ENCODE data around the gene LDB2.

Gene LDB2

DNA sequence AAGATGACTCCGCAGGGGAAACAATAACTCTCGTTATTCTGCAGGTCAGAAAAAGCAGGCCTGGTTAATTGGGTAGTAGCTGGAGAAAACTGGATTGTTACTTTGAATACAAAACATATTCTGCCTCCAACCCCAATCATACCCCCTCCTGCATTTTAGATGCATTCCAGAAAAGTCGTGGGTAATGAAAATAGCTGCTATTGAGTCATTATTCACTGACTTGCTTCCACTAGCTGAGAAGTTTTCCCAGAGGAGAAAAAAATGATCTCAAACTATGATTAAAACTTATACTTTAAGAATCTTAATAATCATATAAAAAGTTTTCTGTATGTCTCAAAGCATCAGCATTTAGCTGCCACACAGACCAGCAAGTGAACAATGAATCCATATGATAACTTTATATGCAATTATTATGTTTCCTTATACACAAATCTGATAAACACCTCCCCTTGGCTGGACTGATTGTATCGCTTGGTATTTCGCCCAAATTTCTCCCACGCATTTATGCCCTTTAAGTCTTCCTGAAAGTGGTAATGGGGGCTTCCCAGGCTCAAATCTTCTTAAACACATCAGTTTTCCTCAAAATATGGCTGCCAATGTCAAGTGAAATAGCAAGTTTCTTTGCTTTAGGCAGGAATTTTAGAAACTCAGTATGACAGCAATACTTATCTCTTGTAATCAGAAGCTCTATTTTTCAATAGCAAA is 181.0 kb downstream of the LDB2 start:
- no peak for DNase-seq

GRCh38 chr4:16715482-16715881 is 183.0 kb downstream of the LDB2 start:
- DNase-seq: no peak

DNA sequence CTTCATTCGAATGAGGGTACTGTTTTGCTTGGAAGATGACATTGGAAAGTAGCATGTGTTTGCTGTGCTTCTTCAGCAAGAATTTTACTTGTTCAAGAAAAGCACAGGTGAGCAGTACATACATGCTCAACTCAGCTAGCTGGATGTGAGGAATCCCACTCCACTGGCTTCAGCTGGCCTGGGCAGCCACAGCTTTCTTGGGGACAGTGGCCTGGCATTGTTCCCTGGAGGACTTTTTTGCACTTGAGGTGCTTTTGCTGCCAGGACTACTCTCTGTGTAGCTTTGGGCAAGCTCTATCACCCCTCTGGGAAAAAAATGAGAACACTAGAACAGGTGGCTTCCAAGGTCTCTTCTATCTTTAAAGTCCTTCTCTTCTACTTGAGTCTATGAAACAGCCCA is 184.3 kb downstream of the LDB2 start:
- no peak for DNase-seq

DNA sequence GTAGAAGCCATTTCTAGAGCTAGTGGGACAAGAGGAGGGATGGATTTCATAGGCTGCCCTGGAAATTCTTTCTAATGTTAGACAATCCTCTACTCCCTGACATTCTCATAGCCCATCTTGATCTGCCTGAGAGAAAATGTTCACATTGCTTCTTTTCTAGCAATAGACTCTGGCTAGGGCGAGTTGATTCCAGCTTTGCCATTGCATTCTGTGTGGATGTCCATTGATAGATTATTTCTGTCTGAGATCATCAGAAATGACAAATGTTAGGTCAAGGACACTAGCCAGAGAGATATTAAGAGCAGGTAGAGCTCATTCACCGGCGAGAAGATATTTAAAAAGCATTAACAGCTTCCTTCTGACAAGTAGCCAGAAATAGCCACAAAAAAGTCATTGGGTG is 184.7 kb downstream of the LDB2 start:
- no peak for DNase-seq

- no peak for DNase-seq
Measured at GRCh38 chr4:16713271-16713670, 185.2 kb downstream of the LDB2 start.

GRCh38 chr4:16710198-16710597 is 188.2 kb downstream of the LDB2 start:
- no peak for DNase-seq

- DNase-seq: no peak
Measured at GRCh38 chr4:16707874-16708273, 190.6 kb downstream of the LDB2 start.

DNA sequence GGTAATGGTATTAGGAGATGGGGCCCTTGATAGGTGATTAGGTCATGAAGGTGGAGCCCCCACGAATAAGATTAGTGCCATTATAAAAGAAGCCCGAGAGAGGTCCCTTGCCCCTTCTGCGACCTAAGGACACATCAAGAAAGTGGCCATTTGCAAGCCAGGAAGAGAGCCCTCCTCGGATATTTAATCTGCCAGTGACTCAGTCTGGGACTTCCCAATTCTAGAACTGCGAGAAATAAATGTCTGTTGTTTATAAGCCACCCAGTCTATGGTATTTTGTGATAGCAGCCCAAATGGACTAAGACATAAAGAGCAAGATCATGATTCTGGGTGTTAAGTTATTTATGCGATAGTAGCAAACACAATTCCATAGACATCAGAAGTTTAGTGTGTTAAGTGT is 192.2 kb downstream of the LDB2 start:
- no peak for DNase-seq

GRCh38 chr4:16705341-16705740 is 193.1 kb downstream of the LDB2 start:
- no peak for DNase-seq

DNA sequence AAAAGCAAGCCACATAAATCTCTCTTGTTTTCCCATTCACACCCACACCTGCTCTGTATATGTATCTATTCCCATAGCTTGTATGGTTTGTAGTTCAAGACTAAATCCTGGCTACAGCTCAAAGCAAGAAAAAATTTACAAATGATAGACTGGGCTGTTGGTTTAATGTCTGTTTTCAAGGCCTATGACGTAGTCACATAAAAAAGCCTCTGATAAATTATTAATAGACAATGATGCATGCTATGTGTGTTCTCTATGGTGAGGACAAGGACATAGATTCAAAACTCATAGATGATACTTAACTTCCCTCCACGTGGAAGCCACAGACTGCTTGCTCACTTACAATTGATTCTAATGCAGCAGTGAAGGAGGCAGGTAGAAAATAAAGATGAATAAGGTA is 194.0 kb downstream of the LDB2 start:
- DNase-seq: no peak

GRCh38 chr4:16695896-16696295 is 202.5 kb downstream of the LDB2 start:
- no peak for DNase-seq

- no peak for DNase-seq
Measured at GRCh38 chr4:16694884-16695276, 203.6 kb downstream of the LDB2 start.

GRCh38 chr4:16694173-16694883 is 204.1 kb downstream of the LDB2 start:
- DNase-seq: no peak

DNA sequence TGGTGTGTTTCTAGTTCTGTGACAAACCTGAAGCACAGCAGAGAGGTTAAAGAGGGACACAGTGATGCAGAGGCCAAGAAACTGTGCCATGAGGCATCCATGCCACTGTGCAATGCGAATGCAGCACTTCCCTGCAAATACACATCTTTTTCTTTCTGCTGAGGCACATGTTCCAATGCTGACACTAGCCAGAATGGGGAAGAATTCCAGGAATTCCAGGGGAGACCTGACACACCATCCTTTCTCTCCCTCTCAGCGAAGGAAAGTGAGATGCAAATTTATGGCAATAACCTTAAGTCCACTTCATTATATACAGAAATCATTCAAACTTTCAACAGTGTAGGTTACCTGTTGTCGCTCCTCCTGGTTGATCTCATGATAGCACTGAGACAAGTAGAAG is 204.8 kb downstream of the LDB2 start:
- DNase-seq: no peak

GRCh38 chr4:16692961-16693506 is 205.4 kb downstream of the LDB2 start:
- DNase-seq: no peak

DNA sequence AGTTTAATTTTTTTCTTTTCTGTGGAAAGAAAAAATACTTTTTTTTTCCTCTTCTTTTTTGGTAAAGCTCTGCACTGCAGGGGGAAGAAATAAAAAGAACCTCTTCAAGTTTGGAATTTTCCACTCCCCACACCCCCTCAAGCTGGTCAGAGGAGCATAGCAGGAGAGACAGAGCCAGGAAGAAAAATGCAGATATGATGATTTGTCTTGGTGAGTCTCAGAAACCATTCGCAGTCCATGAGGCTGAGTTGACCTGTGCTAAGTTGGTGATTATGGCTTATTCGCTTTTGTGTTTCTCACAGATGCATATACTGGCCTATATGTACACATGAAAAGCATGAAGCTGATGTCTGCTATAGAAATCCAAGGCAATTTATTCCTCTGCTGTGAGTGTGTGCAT is 205.9 kb downstream of the LDB2 start:
- DNase-seq: no peak

DNA sequence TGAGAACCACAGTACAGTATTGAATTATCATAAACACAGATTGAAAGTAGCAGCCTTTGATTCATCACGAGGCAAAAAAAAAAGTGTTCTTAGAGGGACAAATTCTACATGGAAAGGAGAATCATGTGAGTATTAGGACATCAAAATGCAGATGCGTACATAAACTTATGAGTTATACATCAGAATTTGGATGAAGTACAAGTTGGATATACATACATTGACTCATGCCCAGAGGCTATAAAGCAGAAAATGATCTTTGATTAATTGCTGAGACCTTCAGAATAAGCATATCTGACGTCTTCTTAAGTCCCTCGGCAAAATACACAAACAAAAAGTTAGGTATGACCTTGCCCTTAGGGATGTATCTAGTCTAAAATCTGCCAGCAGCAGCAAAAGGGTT is 206.4 kb downstream of the LDB2 start:
- no peak for DNase-seq

DNA sequence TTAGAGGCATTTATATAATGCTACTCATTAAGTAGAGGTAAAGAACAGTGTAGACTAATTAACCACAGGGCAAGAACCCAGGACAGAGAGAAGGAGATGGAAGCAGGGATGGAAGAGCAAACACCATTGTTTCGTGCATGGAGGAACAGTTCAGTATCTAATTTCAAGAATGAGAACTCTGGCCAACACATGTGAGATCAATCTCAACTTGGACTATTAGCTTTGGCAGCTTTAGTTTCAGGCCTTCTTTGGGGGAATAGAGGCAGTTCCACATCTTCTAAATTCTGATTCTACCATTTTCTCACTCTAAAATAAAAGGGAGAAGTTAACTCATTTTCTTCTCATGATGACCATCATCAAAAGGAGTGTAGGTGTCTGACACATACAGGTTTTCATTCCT is 207.0 kb downstream of the LDB2 start:
- DNase-seq: no peak

- no peak for DNase-seq
Measured at GRCh38 chr4:16687845-16688244, 210.6 kb downstream of the LDB2 start.

GRCh38 chr4:16687011-16687410 is 211.4 kb downstream of the LDB2 start:
- no peak for DNase-seq

DNA sequence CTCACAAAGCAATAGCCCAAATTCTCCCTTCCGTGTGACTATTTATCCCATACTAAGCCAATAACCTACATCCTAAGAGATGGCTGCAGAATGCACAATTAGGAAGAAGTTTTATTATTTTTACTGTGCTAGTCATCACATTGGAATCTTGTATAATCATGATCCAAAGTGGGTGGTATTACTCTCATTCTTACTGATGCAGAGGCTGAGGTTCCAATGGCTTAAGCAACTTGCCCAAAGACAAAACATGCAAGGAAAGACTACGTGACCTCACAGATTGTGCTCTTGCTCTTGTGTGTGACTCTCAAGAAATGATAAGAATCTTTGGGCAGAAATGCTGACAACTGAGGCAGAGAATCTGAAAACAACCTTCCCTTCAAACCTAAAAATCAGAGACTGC is 212.2 kb downstream of the LDB2 start:
- DNase-seq: no peak

- no peak for DNase-seq
Measured at GRCh38 chr4:16685536-16685935, 212.9 kb downstream of the LDB2 start.

- no peak for DNase-seq
Measured at GRCh38 chr4:16684935-16685334, 213.5 kb downstream of the LDB2 start.

DNA sequence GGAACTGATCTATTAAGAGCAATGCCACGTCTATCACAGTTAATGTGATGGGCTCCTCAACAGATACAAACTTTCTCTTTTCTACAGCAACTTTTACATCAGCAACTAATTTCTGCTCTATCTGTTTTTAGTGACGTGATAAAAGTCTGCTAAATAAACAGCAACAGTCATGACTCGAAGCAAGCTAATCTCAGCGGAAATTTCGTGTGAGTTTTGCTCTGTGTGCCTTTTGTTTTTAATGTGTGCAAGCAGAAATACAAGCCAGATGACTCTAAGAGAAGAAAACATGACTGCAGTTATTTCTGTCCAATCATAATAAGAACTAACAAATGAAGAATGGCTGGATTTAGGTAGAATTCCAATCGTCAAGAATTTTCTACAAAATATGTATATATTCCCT is 214.3 kb downstream of the LDB2 start:
- DNase-seq: no peak

DNA sequence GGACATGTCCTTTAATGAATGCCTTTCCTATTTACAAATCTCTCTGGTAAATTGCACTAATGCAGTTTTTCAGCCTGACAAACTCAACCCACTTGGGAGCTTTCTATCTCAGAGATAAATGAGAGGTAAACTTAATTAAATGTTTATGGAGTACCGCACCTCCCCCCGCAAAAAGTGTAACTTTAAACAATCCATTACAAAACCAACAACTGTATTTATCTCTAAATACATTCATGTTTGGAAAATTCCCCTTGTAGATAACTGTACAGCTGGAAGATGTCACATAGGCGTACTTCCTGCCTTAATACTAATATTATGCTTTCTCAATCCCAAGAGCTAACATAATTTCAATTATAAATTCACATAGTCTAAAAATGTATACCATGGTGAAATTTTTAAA is 215.5 kb downstream of the LDB2 start:
- DNase-seq: no peak
